ENCODE measurements around the gene MCRIP2.
"Not testable (repeated sequence)": the region's sequence is repeated elsewhere in the genome, so short reads cannot be mapped to it uniquely, and the experiment has no call there.

MCRIP2 gene

GRCh38 chr16:685967-686366 is 44.3 kb downstream of the MCRIP2 start:
- Mint-ChIP-seq H3K27me3 (ENCODE audit: low read depth, poor library complexity) (peaks cover 4% of the 10 kb centered on the region), H3K9me3 (no peaks in the 10 kb centered on the region), H3K36me3 (ENCODE audit: low read depth) (peaks cover 17% of the 10 kb centered on the region), H3K4me1 (peaks cover 52% of the 10 kb centered on the region), H3K4me3 (peak overlapping the region; percentile 40), H3K27ac (peak overlapping the region; percentile 48)
- DNase-seq: peak; percentile 65
- peak; percentile 45 for TF ChIP-seq CTCF (IDR thresholded peaks at IDR 0.05)

- Mint-ChIP-seq H3K27ac (no peak overlapping the region), H3K4me1 (peaks cover 49% of the 10 kb centered on the region), H3K27me3 (ENCODE audit: low read depth, poor library complexity) (peaks cover 11% of the 10 kb centered on the region), H3K36me3 (ENCODE audit: low read depth) (peaks cover 12% of the 10 kb centered on the region), H3K9me3 (no peaks in the 10 kb centered on the region), H3K4me3 (no peak overlapping the region)
- no peak for DNase-seq
- TF ChIP-seq CTCF (IDR thresholded peaks at IDR 0.05): no peak
Measured at GRCh38 chr16:686459-687260, 45.0 kb downstream of the MCRIP2 start.

GRCh38 chr16:687499-687898 is 45.9 kb downstream of the MCRIP2 start:
- Mint-ChIP-seq H3K4me3 (no peak overlapping the region), H3K27me3 (ENCODE audit: low read depth, poor library complexity) (peaks cover 19% of the 10 kb centered on the region), H3K36me3 (ENCODE audit: low read depth) (peaks cover 8% of the 10 kb centered on the region), H3K27ac (no peak overlapping the region), H3K4me1 (peaks cover 40% of the 10 kb centered on the region), H3K9me3 (peaks cover 3% of the 10 kb centered on the region)
- no peak for DNase-seq
- TF ChIP-seq CTCF (IDR thresholded peaks at IDR 0.05): no peak

- no peak overlapping the region for H3K27ac Mint-ChIP-seq
- TF ChIP-seq CTCF (IDR thresholded peaks at IDR 0.05): no peak
- peaks cover 8% of the 10 kb centered on the region for H3K36me3 Mint-ChIP-seq (ENCODE audit: low read depth)
- no peak for DNase-seq
- peak overlapping the region; percentile 92 for H3K4me3 Mint-ChIP-seq
- peaks cover 3% of the 10 kb centered on the region for H3K9me3 Mint-ChIP-seq
- H3K27me3 Mint-ChIP-seq (ENCODE audit: low read depth, poor library complexity): peaks cover 38% of the 10 kb centered on the region
- H3K4me1 Mint-ChIP-seq: peaks cover 30% of the 10 kb centered on the region
Measured at GRCh38 chr16:689175-689897, 47.7 kb downstream of the MCRIP2 start.

GRCh38 chr16:691242-691641 is 49.6 kb downstream of the MCRIP2 start:
- not testable (repeated sequence) for H3K27ac Mint-ChIP-seq

GRCh38 chr16:692356-693108 is 50.9 kb downstream of the MCRIP2 start:
- Mint-ChIP-seq H3K4me3 (peak overlapping the region; percentile 92), H3K27me3 (ENCODE audit: low read depth, poor library complexity) (peaks cover 68% of the 10 kb centered on the region), H3K9me3 (peaks cover 3% of the 10 kb centered on the region), H3K4me1 (peaks cover 24% of the 10 kb centered on the region), H3K27ac (no peak overlapping the region), H3K36me3 (ENCODE audit: low read depth) (no peaks in the 10 kb centered on the region)
- TF ChIP-seq CTCF (IDR thresholded peaks at IDR 0.05): no peak
- DNase-seq: no peak

More at GRCh38 chr16:691242-691641, 49.6 kb downstream of the MCRIP2 start:
- Mint-ChIP-seq H3K4me3 (peak overlapping the region; percentile 92), H3K4me1 (peaks cover 24% of the 10 kb centered on the region), H3K27me3 (ENCODE audit: low read depth, poor library complexity) (peaks cover 55% of the 10 kb centered on the region)
- H3K9me3 Mint-ChIP-seq; DNase-seq; H3K36me3 Mint-ChIP-seq (ENCODE audit: low read depth): not testable (repeated sequence)
